Sigmoid colon (tissue), 4 donors: ENCODE data around the gene ADK.

Experiments
- EP300 ChIP-seq, 4 donors: sonication (generic); formaldehyde crosslinking; IDR thresholded peaks; one replicate each; pipeline ENCODE4 v1.6.1; 2017; ENCODE audit warnings: antibody characterized with exemption in 4 of 4
- POLR2A ChIP-seq, 2 donors: fragments of 450-650 bp; IDR thresholded peaks; one replicate each; pipeline ENCODE4 v1.6.1; 2016; ENCODE audit warnings: antibody characterized with exemption in 2 of 2, mild to moderate bottlenecking in 2 of 2, moderate library complexity in 2 of 2
- TF ChIP-seq, protein P1 (sequence below), 4 experiments: fragments of 450-650 bp in 3 of 4; fragments of 200-600 bp in 1 of 4; IDR thresholded peaks; one replicate each; pipeline ENCODE4 v1.5.1; 2016 to 2019; ENCODE audit warnings: antibody characterized with exemption in 4 of 4, mild to moderate bottlenecking in 3 of 4, moderate library complexity in 2 of 4

DNA sequence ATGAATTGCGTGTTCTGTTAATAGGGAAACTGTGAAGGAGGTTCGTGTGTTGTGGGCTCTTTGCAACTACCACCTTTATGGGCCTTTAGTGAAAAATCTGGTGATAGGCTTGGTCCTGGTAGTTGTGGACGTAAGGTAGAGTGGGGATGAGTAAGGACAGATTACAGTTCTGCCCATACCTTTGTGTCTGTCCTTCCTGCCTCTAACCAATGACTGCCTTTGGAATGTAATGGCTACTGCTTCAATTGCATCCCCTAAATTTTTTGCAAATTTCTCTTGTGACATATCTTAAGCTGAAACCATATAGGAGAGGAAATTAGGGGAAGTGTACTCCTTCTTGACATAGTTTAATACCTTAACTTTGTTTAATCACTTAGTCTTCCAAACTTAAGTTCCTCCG, 82.3 kb downstream of the ADK start:
- TF ChIP-seq, protein P1, sequence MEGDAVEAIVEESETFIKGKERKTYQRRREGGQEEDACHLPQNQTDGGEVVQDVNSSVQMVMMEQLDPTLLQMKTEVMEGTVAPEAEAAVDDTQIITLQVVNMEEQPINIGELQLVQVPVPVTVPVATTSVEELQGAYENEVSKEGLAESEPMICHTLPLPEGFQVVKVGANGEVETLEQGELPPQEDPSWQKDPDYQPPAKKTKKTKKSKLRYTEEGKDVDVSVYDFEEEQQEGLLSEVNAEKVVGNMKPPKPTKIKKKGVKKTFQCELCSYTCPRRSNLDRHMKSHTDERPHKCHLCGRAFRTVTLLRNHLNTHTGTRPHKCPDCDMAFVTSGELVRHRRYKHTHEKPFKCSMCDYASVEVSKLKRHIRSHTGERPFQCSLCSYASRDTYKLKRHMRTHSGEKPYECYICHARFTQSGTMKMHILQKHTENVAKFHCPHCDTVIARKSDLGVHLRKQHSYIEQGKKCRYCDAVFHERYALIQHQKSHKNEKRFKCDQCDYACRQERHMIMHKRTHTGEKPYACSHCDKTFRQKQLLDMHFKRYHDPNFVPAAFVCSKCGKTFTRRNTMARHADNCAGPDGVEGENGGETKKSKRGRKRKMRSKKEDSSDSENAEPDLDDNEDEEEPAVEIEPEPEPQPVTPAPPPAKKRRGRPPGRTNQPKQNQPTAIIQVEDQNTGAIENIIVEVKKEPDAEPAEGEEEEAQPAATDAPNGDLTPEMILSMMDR (IDR thresholded peaks at IDR 0.05): no peak
- TF ChIP-seq POLR2A (IDR thresholded peaks at IDR 0.05): no peak
- no peak for TF ChIP-seq EP300 (IDR thresholded peaks at IDR 0.05)
